OCI-LY7 (cell line): ENCODE results near the gene CHADL.

Source experiments
- CTCF ChIP-seq: fragments of 200-600 bp; sonication (generic); conservative IDR thresholded peaks from 2 replicates; pipeline ENCODE4 v1.5.1; 2014; ENCODE audit warnings: mild to moderate bottlenecking, antibody characterized with exemption, low read length, moderate library complexity, mixed read lengths
- EZH2phosphoT487 ChIP-seq: fragments of 200-600 bp; sonication (generic); IDR thresholded peaks from 2 replicates; pipeline ENCODE4 v1.6.1; 2018; ENCODE audit warnings: low read depth, borderline replicate concordance, mild to moderate bottlenecking, mixed run types, antibody characterized with exemption, low read length, moderate library complexity, mixed read lengths

DNA sequence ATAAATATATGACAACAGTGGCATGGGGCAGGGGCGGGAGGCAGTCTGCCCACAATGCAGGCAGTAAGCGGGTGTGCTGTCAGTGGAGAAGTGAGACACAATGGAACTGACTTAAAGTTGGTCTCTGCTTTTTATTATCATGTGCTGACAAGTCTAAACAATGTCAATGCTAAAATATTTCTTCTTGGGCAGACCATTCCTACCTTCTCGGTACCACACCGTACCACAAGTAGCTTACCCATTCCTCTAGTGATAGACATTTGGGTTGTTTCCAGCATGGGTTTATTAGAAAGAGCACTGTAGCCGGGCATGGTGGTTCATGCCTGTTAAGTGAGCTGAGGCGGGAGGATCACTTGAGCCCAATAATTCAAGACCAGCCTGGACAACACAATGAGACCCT is 2.6 kb upstream of the CHADL start:
- TF ChIP-seq CTCF (no peak), EZH2phosphoT487 (no peak)
